ACC112 (cell line): ENCODE data around the gene SLC66A3.

Experiments
- H2AFZ ChIP-seq: fragments of 200-600 bp; sonication (generic); one replicate; pipeline ENCODE4 v1.6.0; 2017; ENCODE audit warnings: antibody characterized with exemption, low read length; ENCODE audit not compliant: unreplicated experiment
- H3K27ac ChIP-seq: fragments of 200-600 bp; sonication (generic); 2 replicates; pipeline ENCODE4 v1.5.1; 2014; ENCODE audit warnings: low read depth, mild to moderate bottlenecking, antibody characterized with exemption, low read length, moderate library complexity
- H3K27me3 ChIP-seq: fragments of 200-600 bp; sonication (generic); 2 replicates; pipeline ENCODE4 v1.6.1; 2014; ENCODE audit warnings: mild to moderate bottlenecking, antibody characterized with exemption, low read length, moderate library complexity, mixed read lengths; ENCODE audit not compliant: insufficient read depth
- H3K36me3 ChIP-seq: fragments of 200-600 bp; sonication (generic); 2 replicates; pipeline ENCODE4 v1.6.1; 2016; ENCODE audit warnings: mild to moderate bottlenecking, antibody characterized with exemption, low read length, moderate library complexity, mixed read lengths; ENCODE audit not compliant: insufficient read depth
- H3K4me1 ChIP-seq: fragments of 200-600 bp; sonication (generic); one replicate; pipeline ENCODE4 v1.6.1; 2016; ENCODE audit warnings: low read length, mixed read lengths; ENCODE audit not compliant: insufficient read depth, unreplicated experiment, control insufficient read depth
- H3K4me3 ChIP-seq: fragments of 200-600 bp; sonication (generic); 2 replicates; pipeline ENCODE4 v1.5.1; 2014; ENCODE audit warnings: mild to moderate bottlenecking, low read depth, low read length
- H3K79me2 ChIP-seq: fragments of 200-600 bp; sonication (generic); one replicate; pipeline ENCODE4 v1.6.0; 2016; ENCODE audit warnings: low read length; ENCODE audit not compliant: control insufficient read depth, unreplicated experiment, insufficient read depth

SLC66A3 gene

DNA sequence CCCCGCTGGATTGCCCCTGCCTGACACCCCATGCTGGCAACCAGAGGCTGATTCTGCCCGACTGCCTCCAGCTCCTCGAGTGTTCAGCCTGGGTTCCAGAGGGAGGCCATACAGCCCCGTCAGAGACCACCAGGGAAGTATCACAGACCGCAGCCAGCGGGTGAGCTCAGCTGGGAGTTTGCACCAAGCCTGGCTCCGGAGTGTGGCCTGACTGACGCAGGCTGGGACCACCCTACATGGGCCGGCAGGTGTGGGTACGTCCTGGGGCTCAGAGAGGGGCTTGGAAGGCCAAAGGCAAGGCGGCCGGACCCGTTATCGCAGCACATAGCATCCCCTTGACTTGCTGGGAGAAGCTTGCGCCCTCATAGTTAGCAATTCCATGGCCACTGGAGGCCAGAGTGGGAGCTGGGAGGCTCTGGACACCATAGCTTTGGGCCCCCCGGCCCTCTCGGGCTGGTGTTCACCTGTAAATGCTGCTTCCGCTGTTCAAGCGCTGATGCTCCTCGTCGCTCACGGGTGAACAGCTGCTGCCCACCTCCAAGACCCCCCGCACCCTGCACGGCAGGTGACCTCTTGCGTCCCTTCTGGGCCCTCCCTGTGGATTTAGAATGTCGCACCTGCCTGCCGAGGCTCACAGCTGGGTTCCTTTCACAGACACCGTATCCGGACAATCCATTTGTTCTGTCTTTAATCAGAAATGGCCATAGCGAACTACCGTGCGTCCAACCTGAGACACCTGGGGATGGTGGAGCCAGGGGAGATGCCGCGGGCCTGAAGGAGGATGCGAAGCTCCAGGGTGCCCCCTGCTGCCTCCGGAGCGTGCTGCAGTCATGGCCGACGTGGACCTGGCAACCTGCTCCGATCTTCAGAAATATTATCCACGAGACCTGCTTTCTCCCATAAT is 31.2 kb upstream of the SLC66A3 start:
- H3K79me2 ChIP-seq, result no peaks in the 10 kb centered on the region
- H3K4me3 ChIP-seq, result no peak overlapping the region
- peaks cover 17% of the 10 kb centered on the region; the same call in 1 of the 2 replicates for H3K27me3 ChIP-seq
- no peak overlapping the region for H2AFZ ChIP-seq
- H3K4me1 ChIP-seq, result peaks cover 14% of the 10 kb centered on the region
- no peaks in the 10 kb centered on the region for H3K36me3 ChIP-seq
- H3K27ac ChIP-seq, result no peak overlapping the region

DNA sequence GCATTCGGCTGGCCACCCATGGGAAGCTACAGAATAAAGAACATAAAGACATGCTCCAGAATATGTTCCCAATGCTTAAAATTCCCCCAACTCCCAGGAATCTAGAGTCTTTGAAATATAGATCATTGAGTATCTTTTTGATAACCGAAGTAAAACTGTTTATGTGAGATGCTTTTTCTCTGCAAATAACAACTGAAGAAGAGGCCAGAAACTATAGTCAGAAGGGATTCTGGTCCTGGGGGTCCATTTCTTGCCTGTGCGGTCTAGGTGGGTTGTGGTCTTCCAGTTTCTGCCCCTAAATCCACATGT is 30.6 kb upstream of the SLC66A3 start:
- peaks cover 17% of the 10 kb centered on the region; the same call in 1 of the 2 replicates for H3K27me3 ChIP-seq
- no peaks in the 10 kb centered on the region for H3K36me3 ChIP-seq
- H3K4me3 ChIP-seq, result no peak overlapping the region
- peaks cover 14% of the 10 kb centered on the region for H3K4me1 ChIP-seq
- no peak overlapping the region for H3K27ac ChIP-seq
- no peak overlapping the region for H2AFZ ChIP-seq
- no peaks in the 10 kb centered on the region for H3K79me2 ChIP-seq

DNA sequence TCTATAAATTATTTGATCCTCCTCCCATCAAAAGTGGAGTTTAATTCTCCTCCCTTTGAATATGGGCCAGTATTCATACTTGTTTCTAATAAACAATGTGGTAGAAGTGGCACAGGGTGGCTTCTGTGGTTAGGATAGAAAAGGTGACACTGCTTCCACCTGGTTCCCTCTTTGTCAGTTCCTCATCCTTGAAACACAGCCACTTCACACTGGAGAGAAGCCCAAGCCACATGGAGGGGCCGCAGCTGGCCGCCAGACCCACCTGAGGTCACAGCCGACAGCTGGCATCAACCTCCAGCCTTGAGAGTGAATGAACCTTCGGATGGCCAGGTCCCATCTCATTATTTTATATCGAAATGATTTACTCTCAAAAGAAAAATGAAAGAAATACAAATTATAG is 27.5 kb upstream of the SLC66A3 start:
- Histone ChIP-seq H3K79me2 (no peaks in the 10 kb centered on the region), H3K4me1 (peaks cover 14% of the 10 kb centered on the region), H3K36me3 (no peaks in the 10 kb centered on the region), H3K27ac (no peak overlapping the region), H3K27me3 (peaks cover 8% of the 10 kb centered on the region; the same call in 1 of the 2 replicates), H3K4me3 (no peak overlapping the region), H2AFZ (no peak overlapping the region)

DNA sequence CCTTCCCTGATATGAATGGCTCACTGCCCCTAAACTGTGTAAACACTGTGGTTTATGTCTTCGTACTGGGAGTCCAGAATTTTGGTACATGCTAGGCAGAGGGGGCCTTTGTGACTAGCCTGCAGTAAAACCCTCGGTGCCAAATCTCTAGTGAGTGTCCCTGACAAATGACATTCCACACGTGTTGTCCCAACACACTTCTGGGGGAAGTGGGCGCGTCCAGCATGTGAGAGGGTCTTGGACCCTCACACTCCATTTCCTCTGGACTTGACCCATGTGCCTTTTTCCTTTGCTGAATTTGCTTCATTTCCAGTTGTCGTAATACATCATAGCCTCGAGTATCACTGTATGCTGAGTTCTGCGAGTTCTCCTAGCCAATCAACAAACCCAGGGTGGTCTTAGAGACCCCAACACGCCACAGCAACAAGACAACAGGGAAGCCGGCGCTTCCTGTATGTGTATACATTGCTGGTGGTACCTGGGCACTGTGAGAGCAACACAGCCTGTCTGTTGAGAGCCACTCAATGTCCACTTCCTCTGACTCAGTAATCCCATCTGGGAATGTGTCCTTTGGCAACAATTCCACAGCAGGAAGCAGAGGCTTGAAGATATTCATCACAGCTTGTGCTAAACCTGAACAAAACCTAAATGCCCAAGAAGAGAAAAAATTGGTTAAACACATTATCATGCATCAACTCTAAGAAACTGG is 26.9 kb upstream of the SLC66A3 start:
- Histone ChIP-seq H3K79me2 (no peaks in the 10 kb centered on the region), H3K27ac (no peak overlapping the region), H3K4me1 (peaks cover 14% of the 10 kb centered on the region), H2AFZ (no peak overlapping the region), H3K27me3 (peaks cover 8% of the 10 kb centered on the region; the same call in 1 of the 2 replicates), H3K36me3 (no peaks in the 10 kb centered on the region), H3K4me3 (no peak overlapping the region)

DNA sequence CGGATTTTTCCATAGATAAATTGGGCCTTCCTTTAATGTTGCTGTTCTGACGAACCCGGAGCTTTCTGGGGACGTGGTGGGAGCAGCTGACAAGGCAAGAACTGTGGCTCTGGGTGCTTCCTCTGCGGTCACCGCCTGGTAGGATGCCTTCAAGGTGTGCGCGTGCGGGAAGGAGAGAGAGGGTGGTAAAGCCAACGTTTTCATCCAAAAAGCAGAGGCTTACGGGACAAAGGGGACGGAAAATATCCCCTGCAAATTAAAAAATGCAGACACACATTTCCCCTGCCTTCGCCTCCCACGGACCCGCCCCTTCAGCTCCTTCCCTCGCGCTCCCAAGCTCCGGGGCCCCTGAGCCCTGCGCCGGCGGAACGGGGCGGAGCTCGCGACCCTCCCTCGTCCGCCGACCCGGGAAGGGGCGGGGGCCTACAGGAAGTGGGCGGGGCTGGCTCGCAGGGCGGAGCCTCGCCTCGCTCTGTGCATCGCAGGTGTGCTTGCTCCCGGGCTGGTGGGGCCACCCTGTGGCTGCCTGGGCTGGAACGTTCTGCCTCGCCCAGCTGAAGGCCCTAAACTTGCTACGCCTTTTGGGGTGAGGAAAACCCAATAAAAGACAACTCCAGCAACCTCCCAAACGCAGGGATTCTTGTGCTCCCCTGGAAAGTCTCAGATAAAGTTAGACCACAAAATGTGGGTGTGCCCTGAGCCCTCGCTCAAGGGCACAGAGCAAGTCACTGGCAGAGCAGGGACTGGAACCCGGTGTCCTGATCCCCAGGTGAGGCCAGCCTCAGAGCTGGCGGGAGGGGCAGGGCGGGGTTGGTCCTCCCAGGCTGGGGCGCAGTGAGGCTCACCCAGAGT is 25.4 kb upstream of the SLC66A3 start:
- Histone ChIP-seq H3K4me1 (peaks cover 14% of the 10 kb centered on the region), H3K27ac (no peak overlapping the region), H3K36me3 (no peaks in the 10 kb centered on the region)

DNA sequence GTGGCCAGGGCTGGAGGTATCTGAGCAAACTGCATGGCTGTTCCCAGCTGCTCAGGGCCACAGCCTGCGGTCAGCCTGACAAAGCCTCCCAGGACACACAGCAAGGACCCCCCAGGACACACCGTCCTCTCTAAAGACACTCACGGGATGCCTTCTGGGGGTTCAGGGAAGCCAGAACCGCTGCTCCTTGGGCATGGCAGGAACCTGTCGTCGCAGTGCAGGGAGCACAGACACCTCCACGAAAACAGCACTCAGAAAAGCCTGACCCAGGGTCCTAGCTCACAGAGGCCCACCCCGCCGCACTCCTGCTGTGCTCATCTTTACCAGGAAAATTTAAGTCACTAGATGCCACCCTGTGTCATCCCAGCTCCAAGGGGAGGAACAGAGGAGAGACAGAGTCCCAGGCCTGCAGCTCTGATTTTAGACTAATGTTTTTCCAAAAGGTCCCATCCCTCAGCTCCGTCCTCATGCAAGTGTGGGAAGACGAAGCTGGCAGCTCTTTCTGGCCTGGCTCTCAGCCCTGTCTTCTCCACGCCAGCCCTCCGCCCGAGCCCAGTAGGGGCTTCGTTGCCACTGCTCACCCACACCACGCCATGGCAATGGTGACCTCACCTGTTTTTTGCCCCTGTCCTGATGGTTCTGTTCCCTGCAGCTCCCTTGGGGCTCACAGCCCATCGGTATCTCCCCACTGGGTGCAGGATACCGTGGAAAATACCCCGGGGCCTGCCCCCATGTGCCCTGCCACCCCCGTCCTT is 23.9 kb upstream of the SLC66A3 start:
- no peak overlapping the region for H3K4me3 ChIP-seq
- H3K36me3 ChIP-seq, result no peaks in the 10 kb centered on the region
- no peak overlapping the region for H2AFZ ChIP-seq
- no peak overlapping the region for H3K27ac ChIP-seq
- peaks cover 14% of the 10 kb centered on the region for H3K4me1 ChIP-seq
- H3K79me2 ChIP-seq, result no peaks in the 10 kb centered on the region
- H3K27me3 ChIP-seq, result peaks cover 10% of the 10 kb centered on the region

More for the DNA sequence above, 25.4 kb upstream of the SLC66A3 start:
- Histone ChIP-seq H3K27me3 (peaks cover 5% of the 10 kb centered on the region; the same call in 1 of the 2 replicates), H3K79me2 (no peaks in the 10 kb centered on the region), H3K4me3 (peak overlapping the region; percentile 64), H2AFZ (peak overlapping the region; percentile 67)

DNA sequence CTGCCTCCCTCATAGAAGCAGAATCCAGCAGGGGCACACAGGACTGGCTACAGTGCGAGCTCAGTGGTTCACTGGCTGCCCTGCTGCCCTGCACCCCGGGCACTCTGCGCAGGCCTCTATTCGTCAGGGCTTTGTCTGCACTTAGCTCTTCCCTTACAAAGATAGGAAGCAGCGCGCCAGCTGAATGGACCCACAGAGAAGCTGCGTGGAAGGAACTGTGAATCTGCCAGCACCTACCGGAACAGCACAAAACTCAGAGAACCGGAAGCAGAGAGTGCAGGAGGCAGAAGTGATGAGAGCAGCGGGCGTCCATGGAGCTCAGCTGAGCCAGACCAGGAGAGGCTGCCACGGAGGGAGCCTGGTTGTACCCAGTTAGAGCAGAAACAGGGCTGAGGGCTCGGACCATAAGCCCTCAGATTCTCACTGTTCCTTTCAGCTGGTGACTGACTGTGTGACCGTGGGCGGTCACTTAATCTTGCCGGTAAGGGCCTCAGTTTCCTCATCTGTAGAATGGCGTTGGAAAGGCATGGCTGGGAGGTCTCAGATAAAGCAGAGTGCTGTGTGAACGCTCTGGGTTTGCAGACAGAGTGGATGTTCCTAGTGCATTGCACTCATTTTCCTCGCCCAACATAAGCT is 23.1 kb upstream of the SLC66A3 start:
- Histone ChIP-seq H3K79me2 (no peaks in the 10 kb centered on the region), H3K27ac (no peak overlapping the region), H3K36me3 (no peaks in the 10 kb centered on the region), H3K4me3 (peak overlapping the region; percentile 77; the same call in 1 of the 2 replicates), H3K4me1 (peaks cover 14% of the 10 kb centered on the region), H2AFZ (no peak overlapping the region), H3K27me3 (peaks cover 8% of the 10 kb centered on the region)

DNA sequence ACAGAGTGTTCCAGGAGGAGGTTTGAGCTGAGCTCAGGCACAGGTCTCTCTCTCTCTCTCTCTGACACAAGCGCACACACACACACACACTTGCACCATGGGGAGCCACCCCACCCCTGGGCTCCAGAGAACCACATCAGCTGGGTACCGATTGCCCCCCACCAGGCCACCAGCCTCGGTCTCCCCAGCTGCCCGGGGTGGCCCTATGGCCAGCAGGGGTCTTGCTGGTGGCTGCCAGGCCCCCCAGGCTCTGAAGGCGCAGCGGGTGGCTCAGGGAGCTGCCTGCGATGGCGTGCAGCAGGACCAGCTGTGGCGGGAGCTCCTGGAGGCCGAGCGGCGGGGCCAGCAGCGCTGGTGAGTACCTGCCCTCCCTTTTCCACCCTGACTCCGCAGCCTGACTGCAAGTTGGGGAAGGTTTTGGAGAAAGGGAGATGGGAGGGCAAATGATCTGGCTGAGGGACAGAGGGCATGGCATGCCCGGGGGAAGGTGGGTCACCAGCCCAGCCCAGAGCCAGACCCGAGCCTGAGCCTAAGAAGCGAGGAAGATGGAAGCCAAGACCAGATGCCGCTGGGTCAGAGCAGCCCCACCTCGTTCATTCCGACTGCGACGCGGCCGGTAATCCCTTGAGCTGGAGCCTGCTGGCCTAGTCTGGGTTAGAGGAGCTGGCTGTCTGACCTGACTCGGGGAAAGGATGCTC is 21.9 kb upstream of the SLC66A3 start:
- Histone ChIP-seq H3K4me1 (peaks cover 11% of the 10 kb centered on the region), H3K4me3 (peak overlapping the region; percentile 77), H3K79me2 (no peaks in the 10 kb centered on the region), H3K27me3 (peaks cover 8% of the 10 kb centered on the region), H2AFZ (peak overlapping the region; percentile 52), H3K27ac (no peak overlapping the region), H3K36me3 (no peaks in the 10 kb centered on the region)

DNA sequence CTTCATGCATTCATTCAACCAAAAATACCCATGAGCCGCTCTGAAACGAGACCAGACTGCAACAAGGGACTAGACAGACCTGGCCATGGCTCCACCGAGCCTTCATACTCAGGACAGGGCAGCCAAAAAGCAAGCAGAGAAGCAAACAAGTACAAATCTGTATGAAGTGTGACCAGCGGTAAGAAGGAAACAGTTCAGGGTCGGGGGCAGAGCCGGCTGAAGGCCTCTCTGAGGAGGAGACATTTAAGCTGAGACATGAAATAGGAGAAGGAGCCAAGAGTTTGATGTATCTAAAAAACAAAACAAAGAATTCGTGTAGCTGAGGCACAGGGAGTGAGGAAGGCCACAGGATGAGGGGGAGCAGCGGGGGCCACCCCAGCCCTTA is 21.3 kb upstream of the SLC66A3 start:
- peaks cover 6% of the 10 kb centered on the region for H3K4me1 ChIP-seq
- peak overlapping the region; percentile 77 for H3K4me3 ChIP-seq
- no peaks in the 10 kb centered on the region for H3K36me3 ChIP-seq
- no peaks in the 10 kb centered on the region for H3K79me2 ChIP-seq
- peaks cover 8% of the 10 kb centered on the region for H3K27me3 ChIP-seq
- H2AFZ ChIP-seq, result no peak overlapping the region
- no peak overlapping the region for H3K27ac ChIP-seq
